ENCODE measurements around the gene DIAPH3. TPM values are rescaled to one million over a fixed set of nuclear protein-coding genes. Genes with fewer than 3 reads are reported as not detected.

The DIAPH3 gene
- total and polyA plus RNA-seq, 2 donors: 0.18 to 23.4 TPM

DNA sequence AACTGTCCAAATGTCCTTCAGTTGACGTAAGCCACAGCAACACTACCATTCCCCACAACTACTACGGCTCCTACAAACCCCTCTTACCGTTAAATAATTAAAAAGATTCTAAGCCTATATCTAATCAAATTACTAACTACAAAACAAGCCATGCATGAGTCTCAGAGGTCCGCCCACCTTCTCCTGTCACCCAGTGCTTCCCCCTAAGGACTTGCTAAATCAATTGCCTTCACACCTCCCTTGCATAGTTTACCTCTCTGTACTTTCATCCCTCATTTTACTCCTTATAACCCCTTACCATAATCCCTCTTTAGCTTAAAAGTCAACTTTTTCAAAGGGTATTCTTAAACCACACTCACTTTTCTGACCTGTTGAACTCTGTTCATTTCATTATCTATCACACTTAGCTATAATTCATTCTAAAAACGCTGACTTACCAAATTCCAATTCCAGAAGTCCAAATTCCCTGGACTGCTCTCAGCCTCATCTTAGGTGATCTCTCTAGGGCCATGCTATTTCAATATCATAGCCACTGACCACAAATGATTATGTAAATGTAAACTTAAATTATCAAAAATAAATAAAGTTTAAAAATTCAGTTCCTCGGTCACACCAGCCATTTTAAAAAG lies 187.8 kb downstream of the DIAPH3 start:
- 87% methylated on average over 6 of the region's 6 CpGs for WGBS
- no peak for DNase-seq (ENCODE audit: extremely low spot score)
- H3K36me3 ChIP-seq (ENCODE audit: insufficient read depth): no peaks in the 10 kb centered on the region
- H3K4me1 ChIP-seq (ENCODE audit: insufficient read depth): no peaks in the 10 kb centered on the region
- H3K4me3 ChIP-seq (ENCODE audit: low read depth, low read length): no peak overlapping the region
- no peak overlapping the region for H3K27ac ChIP-seq (ENCODE audit: low read depth)

DNA sequence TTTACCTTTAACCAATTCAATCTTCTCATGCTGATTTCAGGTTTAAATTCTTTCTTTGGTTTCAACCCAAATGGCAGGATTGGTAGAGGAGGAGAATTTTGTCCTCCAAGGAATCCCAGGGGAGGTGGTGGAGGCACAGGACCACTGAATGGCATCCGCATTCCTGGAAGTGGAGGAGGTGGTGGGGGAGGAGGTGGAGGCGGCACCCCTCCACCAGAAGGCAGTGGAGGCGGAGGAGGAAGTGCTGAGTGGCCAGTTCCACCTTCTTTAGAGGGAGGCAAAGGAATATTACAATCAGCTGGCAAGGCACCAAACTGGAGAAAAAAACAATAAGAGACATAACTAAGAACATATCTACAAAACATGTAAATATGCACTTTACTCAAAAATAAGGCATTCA lies 192.9 kb downstream of the DIAPH3 start:
- WGBS: 94% methylated on average over 3 of the region's 3 CpGs
- Histone ChIP-seq H3K36me3 (ENCODE audit: insufficient read depth) (no peaks in the 10 kb centered on the region), H3K4me3 (ENCODE audit: low read depth, low read length) (no peak overlapping the region), H3K4me1 (ENCODE audit: insufficient read depth) (no peaks in the 10 kb centered on the region), H3K27ac (ENCODE audit: low read depth) (no peak overlapping the region)
- no peak for DNase-seq (ENCODE audit: extremely low spot score)

DNA sequence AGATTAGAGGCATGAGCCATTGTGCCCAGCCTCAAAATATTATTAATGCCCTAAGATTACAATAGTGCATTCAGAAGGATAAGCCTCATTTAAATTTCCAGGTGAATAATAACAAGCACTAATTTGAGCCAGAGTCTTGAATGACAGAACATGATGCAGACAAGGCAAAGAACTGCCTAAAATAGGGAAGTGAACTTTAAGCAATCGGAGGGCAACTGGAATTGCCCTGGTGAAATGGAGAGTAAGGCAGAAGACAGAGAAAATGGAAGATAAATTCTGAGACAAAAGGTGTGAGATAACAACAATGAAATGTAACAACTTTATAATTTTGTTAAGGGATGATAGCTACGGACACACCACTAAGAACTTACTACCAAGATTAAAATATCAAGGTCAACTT lies 199.9 kb downstream of the DIAPH3 start:
- no peak overlapping the region for H3K27ac ChIP-seq (ENCODE audit: low read depth)
- no peaks in the 10 kb centered on the region for H3K36me3 ChIP-seq (ENCODE audit: insufficient read depth)
- H3K4me3 ChIP-seq (ENCODE audit: low read depth, low read length): no peak overlapping the region
- H3K4me1 ChIP-seq (ENCODE audit: insufficient read depth): no peaks in the 10 kb centered on the region
- no peak for DNase-seq (ENCODE audit: extremely low spot score)
- 72% methylated on average over 2 of the region's 2 CpGs for whole genome bisulfite sequencing

DNA sequence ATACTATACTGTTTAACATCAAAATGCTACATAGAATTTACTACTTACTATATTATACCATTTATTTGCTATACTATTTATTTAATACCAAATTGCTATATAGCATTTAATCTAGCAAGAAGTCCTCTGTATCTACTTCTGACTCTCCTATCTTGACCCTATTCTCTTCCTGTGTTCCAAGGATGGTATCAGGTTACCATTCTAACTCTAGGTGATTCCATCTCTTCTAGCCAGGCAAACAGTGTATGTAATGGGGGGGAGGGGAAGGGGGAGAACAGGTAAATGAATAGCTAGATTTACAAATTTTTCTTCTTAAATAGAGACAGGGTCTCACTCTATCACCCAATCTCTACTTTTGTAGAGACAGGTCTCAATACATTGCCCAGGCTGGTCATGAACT lies 200.3 kb downstream of the DIAPH3 start:
- DNase-seq (ENCODE audit: extremely low spot score): no peak
- H3K27ac ChIP-seq (ENCODE audit: low read depth): no peak overlapping the region
- no peak overlapping the region for H3K4me3 ChIP-seq (ENCODE audit: low read depth, low read length)
- H3K36me3 ChIP-seq (ENCODE audit: insufficient read depth): no peaks in the 10 kb centered on the region
- H3K4me1 ChIP-seq (ENCODE audit: insufficient read depth): no peaks in the 10 kb centered on the region

DNA sequence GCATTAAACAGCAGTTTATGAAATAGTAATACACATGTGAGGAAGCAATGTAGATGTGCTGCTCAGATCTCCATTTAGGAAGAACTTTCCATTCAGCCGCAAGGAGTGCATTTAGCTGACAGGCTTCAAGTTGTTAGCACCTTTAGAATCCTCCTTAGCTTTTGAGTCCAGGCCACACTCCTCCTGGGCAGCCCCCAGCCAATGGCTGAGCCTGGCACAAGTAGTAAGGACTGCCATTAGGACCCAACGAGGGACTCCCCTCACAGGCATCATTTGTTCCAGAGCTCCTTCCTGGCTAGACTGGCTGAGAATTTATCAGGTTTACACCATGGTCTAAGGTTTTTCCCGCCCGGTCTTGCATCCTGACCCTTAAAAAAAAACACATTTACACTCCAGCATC lies 201.4 kb downstream of the DIAPH3 start:
- no peaks in the 10 kb centered on the region for H3K36me3 ChIP-seq (ENCODE audit: insufficient read depth)
- DNase-seq (ENCODE audit: extremely low spot score): no peak
- H3K27ac ChIP-seq (ENCODE audit: low read depth): no peak overlapping the region
- H3K4me1 ChIP-seq (ENCODE audit: insufficient read depth): no peaks in the 10 kb centered on the region
- WGBS: 95% methylated on average over 4 of the region's 4 CpGs
- no peak overlapping the region for H3K4me3 ChIP-seq (ENCODE audit: low read depth, low read length)

DNA sequence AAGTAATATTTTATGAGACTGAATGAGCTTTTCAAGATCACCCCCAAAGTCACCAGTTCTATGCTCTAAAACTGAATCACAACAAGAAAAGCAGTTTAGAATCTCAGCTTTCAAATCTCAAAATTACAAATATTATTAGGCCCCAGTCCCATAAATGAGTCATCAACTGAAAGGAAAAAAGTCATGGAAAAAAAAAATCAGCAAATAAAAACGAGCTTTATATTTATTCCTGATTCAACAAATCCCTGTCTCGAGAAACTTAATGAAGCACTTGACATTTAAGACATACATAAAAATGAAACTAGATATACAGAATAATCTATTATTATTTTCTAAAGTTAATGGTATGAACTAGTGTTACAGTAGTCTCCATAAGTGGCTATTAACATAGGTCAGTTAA lies 203.0 kb downstream of the DIAPH3 start:
- H3K4me1 ChIP-seq (ENCODE audit: insufficient read depth): no peaks in the 10 kb centered on the region
- WGBS: 33% methylated on average over 2 of the region's 2 CpGs
- H3K27ac ChIP-seq (ENCODE audit: low read depth): no peak overlapping the region
- no peak for DNase-seq (ENCODE audit: extremely low spot score)
- no peak overlapping the region for H3K4me3 ChIP-seq (ENCODE audit: low read depth, low read length)
- H3K36me3 ChIP-seq (ENCODE audit: insufficient read depth): no peaks in the 10 kb centered on the region

DNA sequence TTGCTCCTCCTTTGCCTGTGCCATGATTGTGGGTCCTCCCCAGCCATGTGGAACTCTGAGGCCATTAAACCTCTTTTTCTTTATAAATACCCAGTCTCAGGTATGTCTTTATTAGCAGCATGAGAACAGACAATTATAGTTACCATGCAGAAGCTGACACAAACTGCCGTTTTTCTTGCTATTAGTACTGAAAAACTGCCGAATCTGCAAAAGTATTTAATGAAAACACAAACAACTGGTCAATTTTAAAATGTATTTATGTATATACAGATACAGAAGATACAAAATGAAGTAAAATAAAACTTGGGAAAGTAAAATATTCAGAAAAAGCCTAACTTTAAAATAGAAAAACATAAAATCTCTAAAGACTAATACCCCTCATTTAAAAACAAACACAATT lies 206.3 kb downstream of the DIAPH3 start:
- Histone ChIP-seq H3K36me3 (ENCODE audit: insufficient read depth) (no peaks in the 10 kb centered on the region), H3K4me1 (ENCODE audit: insufficient read depth) (no peaks in the 10 kb centered on the region), H3K4me3 (ENCODE audit: low read depth, low read length) (no peak overlapping the region), H3K27ac (ENCODE audit: low read depth) (no peak overlapping the region)
- WGBS: 94% methylated on average over 2 of the region's 2 CpGs
- no peak for DNase-seq (ENCODE audit: extremely low spot score)

DNA sequence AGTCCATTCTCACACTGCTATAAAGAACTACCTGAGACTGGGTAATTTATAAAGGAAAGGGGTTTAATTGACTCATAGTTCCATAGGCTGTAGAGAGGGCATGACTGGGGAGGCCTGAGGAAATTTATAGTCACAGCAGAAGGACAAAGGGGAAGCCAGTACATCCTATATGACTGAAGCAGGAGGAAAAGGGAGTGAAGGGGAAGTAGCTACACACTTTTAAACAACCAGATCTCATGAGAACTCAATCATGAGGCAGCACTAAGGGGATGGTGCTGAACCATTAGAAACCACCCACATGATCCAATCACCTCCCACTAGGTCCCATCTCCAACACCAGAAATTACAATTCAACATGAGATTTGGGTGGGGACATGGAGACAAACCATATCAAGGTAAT lies 209.1 kb downstream of the DIAPH3 start:
- H3K27ac ChIP-seq (ENCODE audit: low read depth): no peak overlapping the region
- H3K4me3 ChIP-seq (ENCODE audit: low read depth, low read length): no peak overlapping the region
- no peak for DNase-seq (ENCODE audit: extremely low spot score)
- no peaks in the 10 kb centered on the region for H3K4me1 ChIP-seq (ENCODE audit: insufficient read depth)
- no peaks in the 10 kb centered on the region for H3K36me3 ChIP-seq (ENCODE audit: insufficient read depth)

DNA sequence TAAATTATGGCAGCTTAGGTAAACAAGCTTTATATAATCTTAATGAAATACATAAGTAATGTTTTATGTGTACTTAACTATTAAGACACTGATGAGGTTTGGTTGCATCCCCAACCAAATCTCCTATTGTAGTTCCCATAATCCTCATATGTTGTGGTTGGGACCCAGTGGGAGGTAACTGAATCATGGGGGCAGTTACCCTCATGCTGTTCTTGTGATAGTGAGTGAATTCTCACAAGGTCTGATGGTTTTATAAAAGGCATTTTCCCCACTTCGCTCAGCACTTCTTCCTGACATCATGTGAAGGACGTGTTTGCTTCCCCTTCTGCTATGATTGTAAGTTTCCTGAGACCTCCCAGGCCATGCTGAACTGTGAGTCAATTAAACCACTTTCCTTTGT lies 212.7 kb downstream of the DIAPH3 start:
- WGBS: 90% methylated on average over 2 of the region's 2 CpGs
- DNase-seq (ENCODE audit: extremely low spot score): no peak
- H3K4me3 ChIP-seq (ENCODE audit: low read depth, low read length): no peak overlapping the region
- no peaks in the 10 kb centered on the region for H3K4me1 ChIP-seq (ENCODE audit: insufficient read depth)
- no peak overlapping the region for H3K27ac ChIP-seq (ENCODE audit: low read depth)
- H3K36me3 ChIP-seq (ENCODE audit: insufficient read depth): no peaks in the 10 kb centered on the region

DNA sequence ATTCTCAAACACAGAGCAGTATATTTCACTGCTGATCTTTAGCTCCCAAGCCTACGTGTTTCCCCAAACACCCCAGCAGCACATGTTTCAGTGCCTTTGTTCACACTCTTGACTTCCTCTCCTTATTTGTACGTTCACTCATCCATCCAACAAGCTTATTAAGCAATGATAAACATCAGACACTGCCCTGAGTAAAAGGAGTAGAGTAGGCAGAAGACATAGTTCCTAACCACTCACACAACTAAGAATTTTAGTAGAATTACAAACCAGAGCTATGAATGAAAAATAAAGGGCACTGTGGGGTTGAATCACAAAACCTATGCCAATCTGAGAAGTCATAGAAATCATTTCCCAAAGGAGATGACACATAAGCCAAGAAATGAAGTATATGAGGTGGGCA lies 213.5 kb downstream of the DIAPH3 start:
- DNase-seq (ENCODE audit: extremely low spot score): no peak
- H3K27ac ChIP-seq (ENCODE audit: low read depth): no peak overlapping the region
- no peaks in the 10 kb centered on the region for H3K36me3 ChIP-seq (ENCODE audit: insufficient read depth)
- WGBS: 81% methylated on average over 2 of the region's 2 CpGs
- H3K4me3 ChIP-seq (ENCODE audit: low read depth, low read length): no peak overlapping the region
- H3K4me1 ChIP-seq (ENCODE audit: insufficient read depth): no peaks in the 10 kb centered on the region

DNA sequence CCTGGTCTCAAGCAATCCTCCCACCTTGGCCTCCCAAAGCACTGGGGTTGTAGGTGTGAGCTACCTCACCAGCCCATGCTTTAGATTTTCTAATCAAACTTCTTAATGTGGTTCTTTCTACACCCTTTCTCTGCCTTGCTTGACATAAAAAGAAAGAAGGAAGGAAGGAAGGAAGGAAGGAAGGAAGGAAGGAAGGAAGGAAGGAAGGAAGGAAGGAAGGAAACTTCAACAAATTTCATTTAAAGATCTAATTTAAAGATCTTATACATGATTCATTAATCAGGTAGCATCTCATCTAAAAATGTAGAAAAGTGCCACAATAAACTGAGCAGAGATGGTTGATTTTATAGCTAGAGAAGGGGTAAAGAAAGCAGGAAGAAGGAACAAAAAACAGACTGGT lies 215.0 kb downstream of the DIAPH3 start:
- H3K27ac ChIP-seq (ENCODE audit: low read depth): no peak overlapping the region
- DNase-seq (ENCODE audit: extremely low spot score): no peak

DNA sequence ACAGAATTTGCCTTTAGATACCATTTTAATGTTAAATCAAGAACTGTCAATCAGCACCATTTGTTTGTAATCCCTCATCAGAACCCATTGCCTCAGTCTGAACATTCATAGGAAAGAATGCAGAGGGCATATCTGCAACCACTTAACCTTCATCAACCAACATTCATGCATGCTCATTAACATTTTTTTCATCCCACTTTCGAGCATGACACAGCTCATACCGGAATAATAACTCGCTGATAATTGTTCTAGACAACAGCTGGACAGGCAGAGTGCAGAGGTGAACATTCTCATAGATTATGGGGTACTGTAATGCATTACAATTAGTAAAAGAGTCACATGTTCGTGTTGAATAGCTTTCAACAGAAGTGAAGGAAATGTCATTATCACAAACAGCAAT lies 216.8 kb downstream of the DIAPH3 start:
- no peaks in the 10 kb centered on the region for H3K36me3 ChIP-seq (ENCODE audit: insufficient read depth)
- WGBS: 89% methylated on average over 4 of the region's 4 CpGs
- DNase-seq (ENCODE audit: extremely low spot score): no peak
- no peak overlapping the region for H3K27ac ChIP-seq (ENCODE audit: low read depth)
- H3K4me3 ChIP-seq (ENCODE audit: low read depth, low read length): no peak overlapping the region
- no peaks in the 10 kb centered on the region for H3K4me1 ChIP-seq (ENCODE audit: insufficient read depth)

More for the DNA sequence above, 215.0 kb downstream of the DIAPH3 start:
- Histone ChIP-seq H3K36me3 (ENCODE audit: insufficient read depth) (no peaks in the 10 kb centered on the region), H3K4me3 (ENCODE audit: low read depth, low read length) (no peak overlapping the region), H3K4me1 (ENCODE audit: insufficient read depth) (no peaks in the 10 kb centered on the region)

DNA sequence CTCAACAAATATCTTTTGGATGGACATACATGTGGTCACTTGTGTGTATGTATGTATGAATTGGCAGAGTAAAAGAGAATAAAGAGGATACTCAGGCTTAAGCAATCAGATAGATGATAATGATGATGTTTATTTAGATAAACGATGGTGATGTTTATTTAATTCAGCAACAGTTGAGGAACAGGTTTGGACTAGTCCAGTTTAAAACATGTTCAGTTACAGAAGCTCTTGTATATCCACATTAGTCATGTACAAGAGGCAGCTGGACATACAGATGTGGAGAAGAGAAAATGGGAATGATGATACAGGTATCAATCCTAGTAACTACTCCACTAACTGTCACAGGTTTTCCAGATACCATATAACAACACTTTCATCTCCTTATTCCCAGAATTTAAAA lies 232.1 kb downstream of the DIAPH3 start:
- DNase-seq (ENCODE audit: extremely low spot score): no peak
- Histone ChIP-seq H3K4me1 (ENCODE audit: insufficient read depth) (no peaks in the 10 kb centered on the region), H3K36me3 (ENCODE audit: insufficient read depth) (no peaks in the 10 kb centered on the region), H3K4me3 (ENCODE audit: low read depth, low read length) (no peak overlapping the region), H3K27ac (ENCODE audit: low read depth) (no peak overlapping the region)
- 41% methylated on average over 1 of the region's 1 CpG for WGBS

DNA sequence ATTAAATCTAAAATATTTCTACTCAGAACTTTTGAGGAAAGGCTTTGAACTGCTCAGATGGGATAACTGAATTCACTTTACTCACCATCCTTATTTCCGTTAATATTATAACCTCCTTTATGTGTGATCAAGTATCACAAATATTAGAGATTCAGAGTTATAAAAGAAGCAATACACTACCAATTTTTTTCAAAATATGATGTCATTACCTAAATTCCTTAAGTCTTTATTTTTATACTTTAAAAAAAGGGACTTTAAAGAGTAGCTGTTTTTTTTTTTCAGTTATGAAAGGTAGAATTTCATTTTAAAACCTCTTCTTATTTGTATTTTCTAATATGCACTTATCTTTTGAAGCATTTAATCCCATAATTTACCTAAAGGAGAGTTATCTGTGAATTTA lies 239.5 kb downstream of the DIAPH3 start:
- Histone ChIP-seq H3K4me1 (ENCODE audit: insufficient read depth) (no peaks in the 10 kb centered on the region), H3K27ac (ENCODE audit: low read depth) (no peak overlapping the region), H3K4me3 (ENCODE audit: low read depth, low read length) (no peak overlapping the region), H3K36me3 (ENCODE audit: insufficient read depth) (no peaks in the 10 kb centered on the region)
- DNase-seq (ENCODE audit: extremely low spot score): no peak
- WGBS: 97% methylated on average over 1 of the region's 1 CpG

DNA sequence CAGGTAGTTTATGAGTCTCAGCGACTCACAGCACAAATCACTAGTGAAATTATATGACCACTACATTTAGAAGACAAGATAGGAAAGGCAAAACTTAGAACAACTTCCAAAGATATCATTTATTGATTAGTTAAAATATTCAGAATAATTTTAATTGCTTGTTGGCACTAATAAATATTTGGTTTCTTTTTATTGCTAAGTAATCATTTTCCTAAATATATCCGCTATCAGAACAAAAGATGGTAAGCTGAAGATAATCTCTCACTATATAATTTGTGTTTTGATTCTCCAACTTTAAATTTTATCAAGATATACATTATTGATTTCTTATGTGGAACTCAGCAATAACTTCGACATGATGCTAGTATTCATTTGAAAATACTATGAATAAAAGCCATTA lies 248.5 kb downstream of the DIAPH3 start:
- DNase-seq (ENCODE audit: extremely low spot score): no peak
- H3K27ac ChIP-seq (ENCODE audit: low read depth): no peak overlapping the region
- WGBS: 75% methylated on average over 3 of the region's 3 CpGs
- no peaks in the 10 kb centered on the region for H3K36me3 ChIP-seq (ENCODE audit: insufficient read depth)
- H3K4me3 ChIP-seq (ENCODE audit: low read depth, low read length): no peak overlapping the region
- no peaks in the 10 kb centered on the region for H3K4me1 ChIP-seq (ENCODE audit: insufficient read depth)

All from urinary bladder (tissue), 4 donors.